K562 (cell line): ENCODE results near the gene MYO18B. TPM values are rescaled to one million over a fixed set of nuclear protein-coding genes. Genes with fewer than 3 reads are reported as not detected.

Experiments used
- ATAC-seq: fragments of 200-7000 bp; cut with Tn5 transposase; 3 replicates; pipeline ENCODE4 v1.9.1; 2020; ENCODE audit warnings: moderate library complexity
- BruUV-seq: library from RNA; stranded (reverse); fragments of 400-500 nt; replicated peaks from 2 replicates; lab custom pipeline; 2021; lab: Mats Ljungman, UMichigan
- CTCF ChIA-PET: fragments of 300-600 bp; formaldehyde crosslinking; extraction: SDS; loops from one replicate; lab custom pipeline; 2021; ENCODE audit warnings: low intra/inter-chr PET ratio; lab: Yijun Ruan, JAX
- POLR2A ChIA-PET: fragments of 300-600, 350-650 bp; sonication (Branson Sonifier 250); formaldehyde crosslinking; extraction: SDS; loops from one replicate; lab custom pipeline; 2021; ENCODE audit warnings: antibody characterized with exemption, inconsistent platforms; lab: Yijun Ruan, JAX
- DNase-seq, 4 experiments: peaks; one replicate each; pipeline versions ENCODE4 v3.0.0 to v3.0.0-alpha.2; 2011 to 2018; ENCODE audit warnings: low spot score in 3 of 4, mixed read lengths in 3 of 4; ENCODE audit errors: extremely low read depth in 1 of 4
- FAIRE-seq: peaks from 2 replicates; lab custom pipeline; 2011; peaks lifted over from hg19 to GRCh38; lab: Jason Lieb, UNC
- H2AFZ ChIP-seq: 2 replicates; pipeline ENCODE4 v1.6.0; 2011; ENCODE audit warnings: low read depth, low read length, control low read depth, inconsistent platforms
- H3K27ac ChIP-seq: fragments of 200-600 bp; 3 replicates; pipeline ENCODE4 v1.8.0; 2011; ENCODE audit warnings: low read depth, mild to moderate bottlenecking, control low read depth, inconsistent platforms, low read length, moderate library complexity, mixed read lengths; ENCODE audit errors: extremely low read depth
- H3K27me3 ChIP-seq, 2 experiments: fragments of 300-600 bp in 1 of 2; 2 replicates in 1 of 2; 3 replicates in 1 of 2; pipeline versions ENCODE4 v1.6.0 to v1.8.0; 2011; ENCODE audit warnings: inconsistent platforms in 2 of 2, low read length in 2 of 2, mild to moderate bottlenecking in 1 of 2, mixed read lengths in 1 of 2, moderate library complexity in 1 of 2; ENCODE audit not compliant: control insufficient read depth in 2 of 2, insufficient read depth in 2 of 2
- H3K36me3 ChIP-seq: fragments of 300-600 bp; 3 replicates; pipeline ENCODE4 v1.8.0; 2011; ENCODE audit warnings: mild to moderate bottlenecking, low read length, inconsistent platforms; ENCODE audit not compliant: control insufficient read depth, insufficient read depth
- H3K4me1 ChIP-seq, 2 experiments: fragments of 200-600 bp in 1 of 2; replicated peaks in 1 of 2; 2 replicates in 1 of 2; 3 replicates in 1 of 2; pipeline versions ENCODE4 v1.5.1 to v1.8.0; 2011; ENCODE audit warnings: inconsistent platforms in 2 of 2, low read length in 2 of 2, mild to moderate bottlenecking in 1 of 2, mixed read lengths in 1 of 2, moderate library complexity in 1 of 2; ENCODE audit not compliant: control insufficient read depth in 2 of 2, insufficient read depth in 2 of 2
- H3K4me2 ChIP-seq: 2 replicates; pipeline ENCODE4 v1.6.1; 2011; ENCODE audit warnings: low read length, control low read depth, inconsistent platforms, mixed read lengths; ENCODE audit not compliant: insufficient read depth
- H3K4me3 ChIP-seq: fragments of 200-600 bp; sonication (generic), shearing (Covaris generic); 2 replicates; pipeline ENCODE4 v1.5.1; 2016; ENCODE audit warnings: control low read depth, inconsistent platforms
- H3K79me2 ChIP-seq: fragments of 200-600 bp; 3 replicates; pipeline ENCODE4 v1.8.0; 2011; ENCODE audit warnings: low read length, inconsistent platforms; ENCODE audit not compliant: control insufficient read depth, insufficient read depth
- H3K9ac ChIP-seq, 2 experiments: 2 replicates each; pipeline versions ENCODE4 v1.6.0 to v1.6.1; 2011; ENCODE audit warnings: low read depth in 2 of 2, low read length in 2 of 2, control low read depth in 1 of 2, inconsistent platforms in 1 of 2, mild to moderate bottlenecking in 1 of 2, mixed read lengths in 1 of 2; ENCODE audit not compliant: insufficient read depth in 1 of 2
- H3K9me1 ChIP-seq: one replicate; pipeline ENCODE4 v1.6.0; 2011; ENCODE audit warnings: inconsistent platforms, mild to moderate bottlenecking, low read length, moderate library complexity; ENCODE audit not compliant: control insufficient read depth, insufficient read depth
- H3K9me3 ChIP-seq: replicated peaks from 2 replicates; pipeline ENCODE4 v1.5.1; 2011; ENCODE audit warnings: low read depth, low read length, inconsistent platforms; ENCODE audit not compliant: control insufficient read depth, insufficient read depth
- H4K20me1 ChIP-seq: replicated peaks from 2 replicates; pipeline ENCODE4 v1.6.1; 2011; ENCODE audit warnings: low read length, inconsistent platforms, mixed read lengths; ENCODE audit not compliant: control insufficient read depth, insufficient read depth
- ARID4B ChIP-seq: sonication (generic); formaldehyde crosslinking; IDR thresholded peaks from 2 replicates; pipeline ENCODE4 v1.8.0; 2022; ENCODE audit warnings: mild to moderate bottlenecking, missing genetic modification reagents
- COPS2 ChIP-seq: fragments of 450-650 bp; conservative IDR thresholded peaks from 2 replicates; pipeline ENCODE4 v1.6.1; 2016; ENCODE audit warnings: mild to moderate bottlenecking, moderate library complexity
- SAP30 ChIP-seq: fragments of 200-600 bp; sonication (generic); IDR thresholded peaks from 2 replicates; pipeline ENCODE4 v1.6.1; 2012; ENCODE audit warnings: borderline replicate concordance, low read depth, mild to moderate bottlenecking, moderate library complexity, low read length, control low read depth, inconsistent platforms; ENCODE audit not compliant: insufficient read depth, poor library complexity, severe bottlenecking
- SIX5 ChIP-seq, 2 experiments: IDR thresholded peaks; 2 replicates each; pipeline ENCODE4 v1.6.1; 2011; ENCODE audit warnings: low read length in 2 of 2, borderline replicate concordance in 1 of 2, low read depth in 1 of 2, mild to moderate bottlenecking in 1 of 2, moderate library complexity in 1 of 2; ENCODE audit not compliant: insufficient read depth in 1 of 2
- USF2 ChIP-seq: sonication (generic); formaldehyde crosslinking; IDR thresholded peaks from 2 replicates; pipeline ENCODE4 v1.5.0; 2020; ENCODE audit warnings: missing genetic modification reagents
- ZNF121 ChIP-seq: sonication (generic); formaldehyde crosslinking; conservative IDR thresholded peaks from 2 replicates; pipeline ENCODE4 v1.8.0; 2022; ENCODE audit warnings: missing genetic modification reagents
- ZNF561 ChIP-seq: fragments of 450-650 bp; formaldehyde crosslinking; conservative IDR thresholded peaks from 2 replicates; pipeline ENCODE4 v1.4.0; 2020; ENCODE audit warnings: mild to moderate bottlenecking, moderate library complexity
- ZNF695 ChIP-seq: fragments of 450-650 bp; formaldehyde crosslinking; IDR thresholded peaks from 2 replicates; pipeline ENCODE4 v1.4.0; 2020; ENCODE audit warnings: mild to moderate bottlenecking, moderate library complexity
- ZNF77 ChIP-seq: fragments of 250-450 bp; sonication (Bioruptor Pico); IDR thresholded peaks from 2 replicates; pipeline ENCODE4 v1.5.0; 2020
- WGBS: fragments of 100-300 bp; shearing (Covaris generic); methylation state at CpG from one replicate; pipeline ENCODE4 v1.1.6; 2016; ENCODE audit warnings: low coverage, mixed read lengths; ENCODE audit not compliant: insufficient coverage; ENCODE audit errors: missing lambda C conversion rate; 5-methylcytosine and 5-hydroxymethylcytosine counted together
- in situ Hi-C: fragments of 300-500 bp; cut with MboI; formaldehyde crosslinking; loops from 4 replicates; pipeline ENCODE4 v1.15.0; 2018; ENCODE audit warnings: inconsistent platforms, mixed read lengths
- intact Hi-C: fragments of 100-400 bp; cut with micrococcal nuclease; formaldehyde crosslinking; loops from 2 replicates; pipeline ENCODE4 v1.14.2; 2022
- polyA plus RNA-seq, 8 experiments: library from polyadenylated mRNA; depleted of rRNA in 4 of 8; stranded (reverse) in 5 of 8; unstranded in 3 of 8; fragments of >200 nt; fragmentation: Nextera tagmentation in 2 of 8; fragmentation: Illumina TruSeq in 1 of 8; extraction: Ambion mirVana in 2 of 8; extraction: Trizol in 1 of 8; gene quantifications; 2 replicates each; pipeline versions ENCODE4 v1.2.1 to v1.2.3, GENCODE V29; 2011 to 2014; ENCODE audit warnings: inconsistent platforms in 1 of 8, missing spikeins in 1 of 8
- total RNA-seq, 7 experiments: library from RNA; depleted of rRNA in 6 of 7; stranded (reverse); fragments of >200 nt in 6 of 7; fragmentation: Illumina TruSeq in 2 of 7; extraction: Trizol in 2 of 7; gene quantifications; 2 replicates each; pipeline versions ENCODE4 v1.2.1 to v1.2.3, GENCODE V29; 2011 to 2021; ENCODE audit warnings: low replicate concordance in 1 of 7
- TF ChIP-seq, protein P1 (sequence below): fragments of 450-650 bp; formaldehyde crosslinking; IDR thresholded peaks from 2 replicates; pipeline ENCODE4 v1.4.0; 2022; ENCODE audit warnings: missing genetic modification characterization

MYO18B gene
- total and polyA plus RNA-seq, 9 of the 15 experiments (the other 6 are each of a cell fraction or from before 2014, with no cell fraction given): 0.06 to 7.0 (median 4.3) TPM

DNA sequence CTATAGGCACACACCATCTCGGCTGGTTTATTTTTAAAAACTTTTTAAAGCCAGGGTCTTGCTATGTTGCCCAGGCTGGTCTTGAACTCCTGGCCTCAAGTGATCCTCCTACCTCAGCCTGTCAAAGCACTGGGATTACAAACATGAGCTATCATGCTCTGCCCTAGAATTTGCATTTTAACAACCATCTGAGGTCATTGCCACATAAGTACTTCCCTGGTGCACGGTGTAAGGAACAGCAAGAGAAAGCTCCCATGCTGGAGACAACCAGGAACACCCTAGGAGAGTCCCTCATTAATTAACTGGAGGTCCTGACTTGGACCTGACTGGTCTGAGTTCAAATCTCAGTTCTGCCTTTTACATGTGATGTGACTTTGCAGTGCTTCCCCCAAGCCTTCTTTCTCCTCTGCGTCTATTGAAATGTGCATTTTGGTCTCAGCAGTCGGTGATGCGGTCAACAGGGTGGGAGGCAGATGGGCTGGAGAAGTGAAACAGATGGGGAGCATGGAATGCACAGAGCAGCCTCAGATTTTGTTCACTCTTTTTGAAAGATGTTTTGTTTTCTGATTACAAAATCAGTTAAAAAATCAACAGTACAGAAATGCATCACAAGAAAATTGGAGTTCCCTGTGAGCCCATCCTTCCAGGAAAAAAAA lies 146.5 kb downstream of the MYO18B start:
- Histone ChIP-seq H3K9me1 (no peaks in the 10 kb centered on the region), H4K20me1 (no peaks in the 10 kb centered on the region), H3K4me1 (no peaks in the 10 kb centered on the region), H3K9me3 (no peaks in the 10 kb centered on the region), H3K36me3 (no peaks in the 10 kb centered on the region), H3K79me2 (no peaks in the 10 kb centered on the region), H3K4me2 (no peak overlapping the region), H3K9ac (no peak overlapping the region), H3K4me3 (no peak overlapping the region), H2AFZ (no peak overlapping the region), H3K27me3 (no peaks in the 10 kb centered on the region), H3K27ac (no peak overlapping the region)
- 61% methylated on average over 5 of the region's 5 CpGs for WGBS
- ATAC-seq (no peak), FAIRE-seq (no peak), DNase-seq (no peak)
- POLR2A ChIA-PET: interaction anchor here (0.6 kb wide), 1 partner anchor 31 kb away, joined by 3 read pairs; no protein-coding TSS in a partner anchor
- in situ Hi-C loops (no loop called here), intact Hi-C loops (no loop called here)
- CTCF ChIA-PET: no interaction called here
- TF ChIP-seq USF2 (no peak), SIX5 (IDR thresholded peaks at IDR 0.05; ENCODE audit: borderline replicate concordance in 1 of 2, insufficient read depth in 1 of 2, low read depth in 1 of 2, low read length in 2 of 2) (no peak), ARID4B (CRISPR knock-in tag) (no peak), COPS2 (no peak), ZNF121 (no peak), ZNF77 (CRISPR knock-in tag) (no peak), ZNF695 (CRISPR knock-in tag) (no peak), ZNF561 (CRISPR knock-in tag) (no peak), SAP30 (no peak)
- TF ChIP-seq, protein P1, sequence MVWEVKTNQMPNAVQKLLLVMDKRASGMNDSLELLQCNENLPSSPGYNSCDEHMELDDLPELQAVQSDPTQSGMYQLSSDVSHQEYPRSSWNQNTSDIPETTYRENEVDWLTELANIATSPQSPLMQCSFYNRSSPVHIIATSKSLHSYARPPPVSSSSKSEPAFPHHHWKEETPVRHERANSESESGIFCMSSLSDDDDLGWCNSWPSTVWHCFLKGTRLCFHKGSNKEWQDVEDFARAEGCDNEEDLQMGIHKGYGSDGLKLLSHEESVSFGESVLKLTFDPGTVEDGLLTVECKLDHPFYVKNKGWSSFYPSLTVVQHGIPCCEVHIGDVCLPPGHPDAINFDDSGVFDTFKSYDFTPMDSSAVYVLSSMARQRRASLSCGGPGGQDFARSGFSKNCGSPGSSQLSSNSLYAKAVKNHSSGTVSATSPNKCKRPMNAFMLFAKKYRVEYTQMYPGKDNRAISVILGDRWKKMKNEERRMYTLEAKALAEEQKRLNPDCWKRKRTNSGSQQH (CRISPR knock-in tag): no peak
- no TSS peak for BruUV-seq
